Astrocyte of the spinal cord (primary cell): ENCODE results near the gene S1PR2.

Experiments used
- DNase-seq: peaks from one replicate; pipeline ENCODE4 v3.0.0; 2011; ENCODE audit warnings: low read depth, low spot score
- H3K4me3 ChIP-seq: 2 replicates; pipeline ENCODE4 v1.5.1; 2011; ENCODE audit warnings: low read depth, mild to moderate bottlenecking, low read length, moderate library complexity
- CTCF ChIP-seq: IDR thresholded peaks from 2 replicates; pipeline ENCODE4 v1.5.1; 2012; ENCODE audit warnings: low read depth, mild to moderate bottlenecking, low read length, inconsistent platforms
- in situ Hi-C: cut with HindIII; loops from 2 replicates; pipeline ENCODE4 v1.10.0; 2017; ENCODE audit warnings: low sequenced_read_pairs

The S1PR2 gene

GRCh38 chr19:10262771-10263170 is 31.6 kb upstream of the S1PR2 start:
- DNase-seq = no peak
- TF ChIP-seq CTCF = no peak
- no peak overlapping the region for H3K4me3 ChIP-seq
- in situ Hi-C loops = no loop called here

GRCh38 chr19:10260141-10260584 is 29.0 kb upstream of the S1PR2 start:
- in situ Hi-C loops = no loop called here
- no peak for TF ChIP-seq CTCF
- H3K4me3 ChIP-seq = no peak overlapping the region
- DNase-seq = no peak

GRCh38 chr19:10259162-10259905 is 28.2 kb upstream of the S1PR2 start:
- TF ChIP-seq CTCF = peak; percentile 79
- peak; percentile 76 for DNase-seq
- in situ Hi-C loops = no loop called here
- H3K4me3 ChIP-seq = no peak overlapping the region

GRCh38 chr19:10258080-10258710 is 27.1 kb upstream of the S1PR2 start:
- DNase-seq = no peak
- H3K4me3 ChIP-seq = no peak overlapping the region
- in situ Hi-C loops = no loop called here
- TF ChIP-seq CTCF = no peak

- H3K4me3 ChIP-seq = no peak overlapping the region
- DNase-seq = no peak
- TF ChIP-seq CTCF = no peak
- in situ Hi-C loops = no loop called here
These were observed 26.0 kb upstream of the S1PR2 start for GRCh38 chr19:10256970-10257615.

GRCh38 chr19:10256551-10256950 is 25.4 kb upstream of the S1PR2 start:
- TF ChIP-seq CTCF = no peak
- H3K4me3 ChIP-seq = no peak overlapping the region
- DNase-seq = no peak
- in situ Hi-C loops = no loop called here
